ENCODE results near the gene SLC7A6OS. TPM values are rescaled to one million over a fixed set of nuclear protein-coding genes. Genes with fewer than 3 reads are reported as not detected.
A peak's percentile ranks its signal among the peaks of the same experiment; 100 is the strongest.

The SLC7A6OS gene
- total RNA-seq, 1 experiment from 2014 or later: 11.9 TPM

DNA sequence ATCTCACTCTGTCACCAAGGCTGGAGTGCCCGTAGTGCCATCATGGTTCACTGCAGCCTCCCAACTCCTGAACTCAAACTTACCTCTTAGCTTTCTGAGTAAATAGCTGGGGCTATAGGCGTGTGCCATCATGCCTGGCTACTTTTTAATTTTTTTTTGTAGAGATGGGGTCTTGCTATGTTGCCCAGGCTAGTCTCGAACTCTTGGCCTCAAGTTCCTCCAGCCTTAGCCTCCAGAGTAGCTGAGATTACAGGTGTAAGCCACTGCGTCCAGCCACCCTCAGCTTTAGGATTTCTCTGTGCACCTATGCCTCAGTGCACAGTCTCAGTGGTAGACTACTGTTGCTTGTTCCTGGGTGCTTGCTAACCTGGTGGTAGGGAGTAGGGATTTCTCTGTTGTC is 41.0 kb downstream of the SLC7A6OS start:
- in situ Hi-C loops (cut with HindIII; ENCODE audit: low pct_unique_long_range_greater_than_20kb, low sequenced_read_pairs): no loop called here
- DNase-seq (ENCODE audit: low read depth): no peak

DNA sequence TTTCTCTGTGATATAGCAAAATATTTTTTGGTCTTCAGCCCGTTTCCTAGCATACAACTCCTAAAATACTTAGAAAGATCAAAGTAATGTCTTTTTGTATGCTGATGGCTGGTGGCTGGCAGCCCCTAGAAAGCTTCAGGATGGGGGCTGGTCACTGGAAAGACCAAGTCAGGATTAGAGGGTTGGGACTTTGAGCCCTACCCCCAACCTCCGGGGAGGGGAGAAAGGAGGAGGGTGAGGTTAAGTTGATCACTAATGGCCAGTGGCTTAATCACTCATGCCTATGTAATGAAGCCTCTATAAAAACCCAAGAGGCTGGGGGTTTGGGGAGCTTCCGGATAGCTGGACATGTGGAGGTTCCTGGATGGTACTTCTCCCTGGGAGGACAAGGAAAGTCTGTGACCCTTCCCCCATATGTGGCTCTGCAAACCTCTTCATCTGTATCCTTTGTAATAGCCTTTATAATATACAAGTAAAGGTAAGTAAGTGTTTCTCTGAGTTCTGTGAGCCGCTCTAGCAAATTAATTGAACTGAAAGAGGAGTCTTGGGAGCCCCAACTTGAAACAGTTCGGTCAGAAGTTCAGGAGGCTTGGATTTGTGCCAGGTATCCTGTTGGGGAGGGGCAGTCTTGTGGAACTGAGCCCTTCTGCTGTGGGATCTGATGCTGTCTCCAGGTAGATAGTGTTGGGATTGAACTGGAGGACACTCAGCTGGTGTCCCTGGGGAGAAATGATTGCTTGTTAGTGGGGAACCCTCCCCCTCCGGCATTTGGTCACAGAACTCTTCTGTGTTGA is 42.9 kb downstream of the SLC7A6OS start:
- in situ Hi-C loops (cut with HindIII; ENCODE audit: low pct_unique_long_range_greater_than_20kb, low sequenced_read_pairs): no loop called here
- no peak for DNase-seq (ENCODE audit: low read depth)

DNA sequence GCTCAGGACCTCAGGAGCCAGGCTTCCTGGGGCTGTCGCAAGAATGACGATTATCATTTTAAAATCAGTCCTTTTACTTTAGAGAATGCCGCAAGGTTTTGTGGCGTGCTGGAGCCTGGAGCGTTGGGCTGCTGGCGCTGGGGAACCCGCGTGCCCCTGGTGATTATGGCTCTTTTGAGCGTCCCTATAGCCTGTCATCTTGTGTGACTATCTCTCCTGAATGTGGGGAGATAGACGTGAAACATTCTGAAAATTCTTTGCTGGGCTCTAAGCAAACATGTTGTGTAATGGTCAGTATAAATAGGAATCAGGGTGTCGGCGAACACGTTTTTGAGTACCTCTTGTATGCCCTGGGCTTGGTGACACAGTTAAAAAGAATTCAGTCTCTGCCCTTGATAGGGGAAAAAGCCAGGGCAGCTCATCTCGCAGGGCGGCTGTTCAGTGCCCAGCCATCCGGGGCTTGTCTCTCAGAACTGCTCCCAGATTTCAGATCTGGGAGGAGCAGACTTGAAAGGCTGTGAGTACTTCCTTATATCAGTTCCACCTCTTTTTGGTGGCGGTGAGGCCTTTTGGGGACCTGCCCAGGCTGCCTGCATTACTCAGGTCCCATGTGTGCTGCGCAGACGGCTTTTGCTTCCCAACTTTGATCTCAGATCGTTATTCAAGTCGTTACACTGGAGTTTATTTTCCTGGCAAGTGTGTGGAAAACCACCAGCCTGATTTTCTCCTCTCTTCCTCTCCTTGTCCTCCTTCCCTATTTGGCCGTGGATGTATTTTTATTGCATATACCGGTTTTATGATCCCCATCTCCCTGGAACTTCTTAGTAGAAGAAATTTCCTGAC is 45.4 kb downstream of the SLC7A6OS start:
- in situ Hi-C loops (cut with HindIII; ENCODE audit: low pct_unique_long_range_greater_than_20kb, low sequenced_read_pairs): no loop called here
- peak; percentile 79 for DNase-seq (ENCODE audit: low read depth)

DNA sequence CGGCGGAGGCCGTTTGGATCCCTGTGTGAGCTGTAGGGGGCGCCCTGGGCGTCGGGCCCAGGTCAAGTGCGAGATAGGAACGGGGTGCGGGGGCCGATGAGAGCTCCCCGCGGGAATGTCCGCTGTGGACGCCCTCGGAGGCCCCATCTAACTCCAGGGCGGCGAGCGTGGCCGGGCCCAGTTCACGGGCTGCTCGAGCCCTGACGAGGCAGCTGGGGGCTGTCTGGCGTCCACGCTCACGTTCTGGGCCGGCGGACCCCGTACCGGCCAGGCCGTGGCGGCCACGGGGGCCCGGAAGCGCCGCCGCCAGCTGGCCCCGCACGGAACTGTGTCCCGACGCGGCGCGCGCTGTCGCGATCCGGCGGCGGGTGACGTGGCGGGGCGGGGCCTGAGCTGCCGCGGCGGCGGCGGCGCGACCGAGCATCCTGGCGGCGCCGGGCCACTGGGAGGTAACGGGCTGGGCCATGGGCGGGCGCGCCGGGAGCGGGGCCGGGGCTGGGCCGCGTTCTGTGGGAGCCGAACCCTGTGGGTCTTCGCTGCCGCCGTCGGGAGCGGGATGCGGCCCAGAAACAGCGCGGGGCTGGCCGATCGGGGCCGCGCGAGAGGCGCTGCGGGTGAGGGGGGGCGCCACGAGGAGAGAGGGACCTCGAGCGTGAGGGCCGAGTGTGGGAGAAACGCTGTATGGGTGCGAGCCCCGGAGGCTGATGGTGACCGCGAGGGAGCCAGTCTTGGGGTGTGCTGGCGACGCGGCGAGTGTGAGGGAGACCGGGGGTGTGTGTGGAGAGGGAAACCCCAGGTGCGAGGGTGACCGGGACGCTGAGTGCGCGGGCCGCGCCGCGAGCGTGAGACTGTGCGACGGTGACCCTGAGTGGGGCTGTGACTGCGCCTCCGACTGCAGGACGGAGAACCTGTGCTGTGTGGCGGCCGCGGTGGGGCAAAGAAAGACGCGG is 46.3 kb downstream of the SLC7A6OS start, which contains the start of gene SLC7A6:
SLC7A6 (plus strand) TSS at position 399 of the 950 bp plus-strand sequence. CDS start 10,201 bp downstream, outside the sequence.
- DNase-seq (ENCODE audit: low read depth): peak; percentile 61
- in situ Hi-C loops (cut with HindIII; ENCODE audit: low pct_unique_long_range_greater_than_20kb, low sequenced_read_pairs): no loop called here

DNA sequence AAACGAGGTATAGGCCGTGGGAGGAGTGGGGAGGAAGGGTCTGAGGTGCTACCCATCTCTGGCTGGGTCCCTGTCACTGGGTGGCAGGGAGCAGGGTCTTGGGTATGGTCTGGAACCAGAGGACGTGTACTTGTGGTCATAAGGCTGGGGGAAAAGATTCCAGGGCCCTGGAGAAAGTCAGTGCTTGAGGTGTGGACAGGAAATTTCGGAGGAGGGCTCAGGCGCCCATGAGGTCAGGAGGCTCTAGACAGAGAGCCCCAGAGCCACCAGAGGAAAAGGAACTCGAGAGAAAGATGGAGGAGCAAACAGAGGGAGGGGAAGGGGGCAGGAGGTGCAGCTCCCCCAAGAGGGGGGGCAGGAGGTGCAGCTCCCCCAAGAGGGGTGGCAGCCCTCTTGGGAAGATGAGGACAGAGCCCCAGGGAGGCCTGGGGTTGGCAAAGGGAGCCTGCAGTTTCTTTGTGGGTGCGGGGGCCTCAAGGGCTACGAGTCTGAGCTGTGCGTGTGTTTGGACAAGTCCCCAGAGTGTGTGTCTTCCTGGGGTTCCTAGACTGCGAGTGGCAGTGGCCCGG is 47.1 kb downstream of the SLC7A6OS start:
- no peak for DNase-seq (ENCODE audit: low read depth)
- in situ Hi-C loops (cut with HindIII; ENCODE audit: low pct_unique_long_range_greater_than_20kb, low sequenced_read_pairs): no loop called here

DNA sequence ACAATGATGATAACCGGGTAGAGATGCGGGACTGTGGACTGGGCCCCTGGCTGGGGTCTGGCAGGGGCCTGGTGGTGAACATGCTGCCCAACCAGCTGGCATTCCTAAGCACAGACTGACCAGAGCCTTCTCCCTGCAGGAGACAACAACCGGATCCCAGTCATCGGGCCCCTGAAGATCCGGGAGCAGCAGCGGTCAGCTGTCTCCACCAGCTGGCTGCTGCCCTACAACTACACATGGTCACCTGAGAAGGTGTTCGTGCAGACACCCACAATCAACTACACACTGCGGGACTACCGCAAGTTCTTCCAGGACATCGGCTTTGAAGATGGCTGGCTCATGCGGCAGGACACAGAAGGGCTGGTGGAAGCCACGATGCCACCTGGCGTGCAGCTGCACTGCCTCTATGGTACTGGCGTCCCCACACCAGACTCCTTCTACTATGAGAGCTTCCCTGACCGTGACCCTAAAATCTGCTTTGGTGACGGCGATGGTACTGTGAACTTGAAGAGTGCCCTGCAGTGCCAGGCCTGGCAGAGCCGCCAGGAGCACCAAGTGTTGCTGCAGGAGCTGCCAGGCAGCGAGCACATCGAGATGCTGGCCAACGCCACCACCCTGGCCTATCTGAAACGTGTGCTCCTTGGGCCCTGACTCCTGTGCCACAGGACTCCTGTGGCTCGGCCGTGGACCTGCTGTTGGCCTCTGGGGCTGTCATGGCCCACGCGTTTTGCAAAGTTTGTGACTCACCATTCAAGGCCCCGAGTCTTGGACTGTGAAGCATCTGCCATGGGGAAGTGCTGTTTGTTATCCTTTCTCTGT is 51.5 kb downstream of the SLC7A6OS start:
- in situ Hi-C loops (cut with HindIII; ENCODE audit: low pct_unique_long_range_greater_than_20kb, low sequenced_read_pairs): no loop called here
- DNase-seq (ENCODE audit: low read depth): no peak

DNA sequence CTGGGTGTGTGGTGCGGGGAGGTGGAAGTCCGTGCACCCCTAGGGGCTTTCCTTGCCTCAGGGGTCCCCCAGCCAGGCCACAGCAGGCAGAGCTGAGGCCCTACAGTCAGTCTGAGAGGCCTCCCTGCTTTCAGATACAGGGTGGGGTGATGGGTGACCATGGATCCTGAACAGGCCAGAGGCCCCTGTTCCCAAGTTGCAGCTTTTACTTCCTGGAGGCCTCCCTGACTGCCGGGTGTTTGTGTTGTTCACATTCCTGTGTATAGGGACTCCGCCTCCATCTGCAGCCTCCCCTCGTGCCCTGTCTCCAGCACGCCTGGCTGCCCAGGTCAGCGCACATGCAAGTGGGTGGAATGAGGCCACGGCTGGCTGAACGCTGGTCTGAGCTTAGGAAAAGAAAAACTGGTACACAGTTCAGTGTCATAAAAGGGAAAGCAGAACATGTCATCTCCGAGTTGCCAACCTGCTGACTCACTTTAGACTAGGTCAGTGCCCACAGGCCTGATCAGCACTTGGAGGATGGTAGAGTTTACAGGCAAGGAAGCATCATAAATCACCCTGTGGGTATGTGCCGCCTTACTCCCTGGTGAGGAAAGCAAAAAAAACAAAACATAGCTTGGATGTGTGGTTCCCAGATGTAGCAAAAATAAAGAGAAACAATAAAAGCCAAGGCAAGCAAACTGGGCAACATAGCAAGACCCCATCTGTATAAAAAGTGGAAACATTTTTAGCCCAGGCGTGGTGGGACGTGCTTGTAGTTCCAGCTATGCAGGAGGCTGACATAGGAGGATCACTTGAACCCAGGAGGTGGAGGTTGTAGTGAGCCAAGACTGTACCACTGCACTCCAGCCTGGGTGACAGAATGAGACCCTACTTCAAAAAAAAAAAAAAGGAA is 52.6 kb downstream of the SLC7A6OS start:
- in situ Hi-C loops (cut with HindIII; ENCODE audit: low pct_unique_long_range_greater_than_20kb, low sequenced_read_pairs): no loop called here
- peak; percentile 100 for DNase-seq (ENCODE audit: low read depth)

DNA sequence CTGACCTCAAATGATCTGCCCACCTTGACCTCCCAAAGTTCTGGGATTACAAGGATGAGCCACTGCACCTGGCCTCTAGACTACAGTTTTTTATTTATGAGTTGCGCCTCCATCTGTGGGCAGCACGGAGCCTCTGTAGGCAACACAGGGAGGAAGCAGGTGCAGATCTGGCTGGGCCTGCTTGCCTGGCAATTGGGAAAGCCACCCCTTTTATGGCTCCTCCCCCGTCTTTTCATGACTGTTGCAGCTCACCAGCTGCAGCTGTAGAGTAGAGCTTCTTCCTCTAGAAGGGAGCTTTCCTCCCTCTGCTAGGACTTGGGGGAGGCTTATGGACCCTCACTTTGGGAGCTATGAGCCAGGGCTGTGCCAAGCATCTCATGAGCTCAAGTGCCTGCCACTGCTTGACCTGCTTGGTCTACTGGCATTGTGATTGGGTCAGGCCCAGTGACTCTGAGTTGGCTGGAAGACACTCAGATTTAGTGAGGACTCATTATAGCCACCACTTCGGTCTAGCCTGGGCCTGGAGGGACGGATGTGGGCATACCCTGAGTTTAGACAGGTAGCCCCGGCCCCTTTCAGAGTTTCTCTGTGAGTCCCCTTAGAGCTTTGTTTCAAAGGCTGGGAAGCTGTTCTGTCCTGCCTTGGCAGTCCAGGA is 53.4 kb downstream of the SLC7A6OS start:
- DNase-seq (ENCODE audit: low read depth): no peak

DNA sequence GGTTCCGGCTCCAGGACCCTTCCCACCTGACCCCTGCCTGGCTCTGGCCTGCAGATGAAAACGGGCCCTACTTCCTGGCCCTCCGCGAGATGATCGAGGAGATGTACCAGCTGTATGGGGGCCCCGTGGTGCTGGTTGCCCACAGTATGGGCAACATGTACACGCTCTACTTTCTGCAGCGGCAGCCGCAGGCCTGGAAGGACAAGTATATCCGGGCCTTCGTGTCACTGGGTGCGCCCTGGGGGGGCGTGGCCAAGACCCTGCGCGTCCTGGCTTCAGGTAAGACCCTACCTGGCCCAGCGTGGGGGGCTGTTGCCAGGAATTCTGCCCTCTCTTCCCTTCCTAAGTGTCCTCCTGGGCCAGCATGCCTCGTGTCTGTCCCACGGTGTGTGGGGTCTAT is 55.0 kb downstream of the SLC7A6OS start:
- DNase-seq (ENCODE audit: low read depth): no peak
- in situ Hi-C loops (cut with HindIII; ENCODE audit: low pct_unique_long_range_greater_than_20kb, low sequenced_read_pairs): no loop called here

More for the DNA sequence above, 53.4 kb downstream of the SLC7A6OS start:
- in situ Hi-C loops (cut with HindIII; ENCODE audit: low pct_unique_long_range_greater_than_20kb, low sequenced_read_pairs): no loop called here

DNA sequence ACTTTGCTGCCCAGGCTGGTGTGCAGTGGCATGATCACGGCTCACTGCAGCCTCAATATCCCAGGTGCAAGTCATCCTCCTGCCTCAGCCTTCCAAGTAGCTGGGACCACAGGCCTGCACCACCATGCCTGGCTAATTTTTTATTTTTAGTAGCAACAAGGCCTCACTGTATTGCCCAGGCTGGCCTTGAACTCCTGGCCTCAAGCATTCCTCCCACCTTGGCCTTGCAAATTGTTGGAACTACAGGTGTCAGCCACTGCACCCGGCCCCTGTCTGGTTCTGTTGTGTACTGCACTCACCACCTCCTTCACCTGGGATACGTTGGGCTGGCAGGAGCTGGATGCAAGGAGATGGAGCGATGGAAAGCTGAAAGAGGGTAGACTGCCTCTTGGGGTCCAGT is 57.0 kb downstream of the SLC7A6OS start:
- in situ Hi-C loops (cut with HindIII; ENCODE audit: low pct_unique_long_range_greater_than_20kb, low sequenced_read_pairs): no loop called here
- DNase-seq (ENCODE audit: low read depth): no peak

DNA sequence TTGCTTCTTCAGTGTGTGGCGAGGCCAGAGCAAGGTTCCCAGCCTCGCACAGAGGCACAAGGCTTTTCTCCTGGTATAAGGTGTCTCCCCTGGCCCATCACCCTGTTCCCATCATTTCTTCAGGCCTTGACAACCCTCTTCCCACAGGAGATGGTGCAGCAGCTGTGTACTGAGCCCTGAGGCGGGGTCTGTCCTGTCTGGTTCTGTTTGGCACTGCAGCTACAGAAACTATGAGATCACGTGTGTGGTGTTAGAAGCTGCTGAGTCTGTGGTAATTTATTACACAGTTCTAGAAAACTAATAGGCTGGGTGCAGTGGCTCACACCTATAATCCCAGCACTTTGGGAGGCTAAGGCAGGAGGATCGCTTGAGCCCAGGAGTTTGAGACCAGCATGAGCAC is 58.4 kb downstream of the SLC7A6OS start:
- in situ Hi-C loops (cut with HindIII; ENCODE audit: low pct_unique_long_range_greater_than_20kb, low sequenced_read_pairs): no loop called here
- no peak for DNase-seq (ENCODE audit: low read depth)

DNA sequence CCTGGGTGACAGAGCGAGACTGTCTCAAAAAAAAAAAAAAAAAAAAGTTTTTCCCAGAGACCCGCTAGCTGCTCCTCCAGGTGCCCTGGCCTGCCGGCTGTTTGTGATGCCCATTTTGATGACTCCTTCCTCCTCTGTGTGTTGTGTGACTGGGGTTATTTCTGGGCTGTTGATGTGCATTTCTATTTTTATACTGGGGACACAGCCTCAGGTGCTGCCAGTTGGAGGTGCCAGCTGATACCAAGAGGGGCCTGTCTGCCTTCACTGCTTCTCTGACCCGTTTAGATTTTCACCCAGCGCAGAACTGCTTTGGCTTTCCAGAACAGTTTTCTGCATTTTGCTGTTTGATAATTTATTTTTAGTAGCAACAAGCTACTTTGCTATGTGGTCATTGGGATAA is 58.9 kb downstream of the SLC7A6OS start:
- in situ Hi-C loops (cut with HindIII; ENCODE audit: low pct_unique_long_range_greater_than_20kb, low sequenced_read_pairs): no loop called here

DNA sequence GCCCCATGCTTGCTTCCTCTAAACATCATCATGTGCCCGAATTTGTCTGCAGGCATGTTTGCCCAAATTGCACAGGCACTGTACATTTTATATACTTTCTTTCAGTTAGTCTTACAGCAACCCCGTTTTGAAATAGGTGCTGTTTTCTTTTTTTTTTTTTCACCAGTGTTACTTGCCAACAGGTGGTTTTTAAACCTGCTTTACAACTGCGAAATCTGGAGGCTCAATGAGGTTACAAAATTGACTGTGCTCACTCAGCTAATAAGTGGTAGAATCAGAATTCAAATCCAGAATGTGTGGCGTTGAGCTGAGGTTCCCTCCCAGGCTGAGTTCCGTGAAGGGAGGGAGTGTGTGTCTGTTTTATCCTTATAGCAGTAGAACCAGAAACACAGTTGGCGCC is 59.8 kb downstream of the SLC7A6OS start:
- no peak for DNase-seq (ENCODE audit: low read depth)
- in situ Hi-C loops (cut with HindIII; ENCODE audit: low pct_unique_long_range_greater_than_20kb, low sequenced_read_pairs): no loop called here

More for the DNA sequence above, 58.9 kb downstream of the SLC7A6OS start:
- DNase-seq (ENCODE audit: low read depth): no peak

DNA sequence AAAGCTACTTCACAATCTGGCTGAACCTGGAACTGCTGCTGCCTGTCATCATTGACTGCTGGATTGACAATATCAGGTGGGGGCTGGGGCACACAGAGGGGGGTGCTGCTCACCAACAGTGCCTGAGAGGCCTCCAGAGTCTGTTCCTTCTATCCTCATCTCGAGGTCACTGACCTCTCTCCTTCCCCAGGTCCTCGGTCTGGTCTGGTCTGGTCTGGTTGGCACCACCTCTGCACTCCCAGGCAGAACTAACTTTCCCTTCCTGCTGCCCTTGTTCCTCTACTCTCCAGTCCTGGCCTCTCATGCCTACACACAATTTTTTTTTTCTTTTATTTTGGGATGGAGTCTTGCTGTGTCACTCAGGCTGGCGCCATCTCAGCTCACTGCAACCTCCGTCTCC is 61.4 kb downstream of the SLC7A6OS start:
- DNase-seq (ENCODE audit: low read depth): no peak

More for the DNA sequence above, 61.4 kb downstream of the SLC7A6OS start:
- in situ Hi-C loops (cut with HindIII; ENCODE audit: low pct_unique_long_range_greater_than_20kb, low sequenced_read_pairs): no loop called here

Measured in Caki2 (cell line).